Ishikawa (cell line): Measurements from ENCODE around the gene ATP6V1C2.

Experiments used
- CEBPB ChIP-seq: IDR thresholded peaks from 2 replicates; pipeline ENCODE4 v1.6.1; 2012
- CREB1 ChIP-seq: IDR thresholded peaks from 2 replicates; pipeline ENCODE4 v1.6.1; 2012; ENCODE audit warnings: low read depth
- EGR1 ChIP-seq: IDR thresholded peaks from 2 replicates; pipeline ENCODE4 v1.6.1; 2012
- EP300 ChIP-seq: IDR thresholded peaks from 2 replicates; pipeline ENCODE4 v1.6.1; 2012; ENCODE audit warnings: borderline replicate concordance
- FOXM1 ChIP-seq: IDR thresholded peaks from 2 replicates; pipeline ENCODE4 v1.6.1; 2012; ENCODE audit warnings: low read depth, borderline replicate concordance
- NFIC ChIP-seq: IDR thresholded peaks from 2 replicates; pipeline ENCODE4 v1.6.1; 2012
- RAD21 ChIP-seq: IDR thresholded peaks from 2 replicates; pipeline ENCODE4 v1.6.1; 2012; ENCODE audit warnings: low read depth
- TAF1 ChIP-seq: IDR thresholded peaks from 2 replicates; pipeline ENCODE4 v1.6.1; 2012; ENCODE audit warnings: low read depth, mild to moderate bottlenecking
- TCF12 ChIP-seq: IDR thresholded peaks from 2 replicates; pipeline ENCODE4 v1.6.1; 2012; ENCODE audit warnings: low read depth
- TEAD4 ChIP-seq: IDR thresholded peaks from 2 replicates; pipeline ENCODE4 v1.6.1; 2012
- YY1 ChIP-seq: IDR thresholded peaks from 2 replicates; pipeline ENCODE4 v1.6.1; 2012; ENCODE audit warnings: low read depth
- ZBTB7A ChIP-seq: IDR thresholded peaks from 2 replicates; pipeline ENCODE4 v1.6.1; 2012; ENCODE audit warnings: low read depth
- TF ChIP-seq, protein P1 (sequence below): IDR thresholded peaks from 2 replicates; pipeline ENCODE4 v1.6.1; 2012
- TF ChIP-seq, protein P2 (sequence below): IDR thresholded peaks from 2 replicates; pipeline ENCODE4 v1.6.1; 2012; ENCODE audit warnings: low read depth, mild to moderate bottlenecking
- TF ChIP-seq, protein P3 (sequence below): IDR thresholded peaks from 2 replicates; pipeline ENCODE4 v1.6.1; 2012

Gene ATP6V1C2

DNA sequence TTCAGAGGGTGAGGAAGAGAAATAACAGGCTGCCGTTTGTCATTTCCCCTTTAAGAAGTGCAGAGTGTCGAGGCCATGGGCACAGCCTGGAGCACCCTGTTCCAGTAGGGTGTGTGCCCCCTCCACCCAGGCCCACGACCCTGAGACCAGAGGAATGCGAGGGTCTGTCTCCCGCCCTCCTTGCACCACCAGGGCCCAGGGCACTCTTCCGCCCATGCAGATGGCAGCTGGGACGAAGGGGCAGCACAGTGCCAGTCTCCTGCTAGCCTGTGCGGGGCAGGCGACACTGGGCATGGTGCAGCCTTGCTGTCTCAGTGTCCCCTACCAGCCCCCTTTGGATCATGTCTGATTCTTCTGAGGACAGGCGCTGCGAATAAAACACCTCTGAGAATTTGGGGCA lies 106.9 kb downstream of the ATP6V1C2 start:
- TF ChIP-seq YY1 (no peak), NFIC (no peak), EGR1 (no peak), CEBPB (no peak), CREB1 (no peak), EP300 (no peak)
- TF ChIP-seq, protein P1, sequence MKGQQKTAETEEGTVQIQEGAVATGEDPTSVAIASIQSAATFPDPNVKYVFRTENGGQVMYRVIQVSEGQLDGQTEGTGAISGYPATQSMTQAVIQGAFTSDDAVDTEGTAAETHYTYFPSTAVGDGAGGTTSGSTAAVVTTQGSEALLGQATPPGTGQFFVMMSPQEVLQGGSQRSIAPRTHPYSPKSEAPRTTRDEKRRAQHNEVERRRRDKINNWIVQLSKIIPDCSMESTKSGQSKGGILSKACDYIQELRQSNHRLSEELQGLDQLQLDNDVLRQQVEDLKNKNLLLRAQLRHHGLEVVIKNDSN = no peak
- TF ChIP-seq, protein P2, sequence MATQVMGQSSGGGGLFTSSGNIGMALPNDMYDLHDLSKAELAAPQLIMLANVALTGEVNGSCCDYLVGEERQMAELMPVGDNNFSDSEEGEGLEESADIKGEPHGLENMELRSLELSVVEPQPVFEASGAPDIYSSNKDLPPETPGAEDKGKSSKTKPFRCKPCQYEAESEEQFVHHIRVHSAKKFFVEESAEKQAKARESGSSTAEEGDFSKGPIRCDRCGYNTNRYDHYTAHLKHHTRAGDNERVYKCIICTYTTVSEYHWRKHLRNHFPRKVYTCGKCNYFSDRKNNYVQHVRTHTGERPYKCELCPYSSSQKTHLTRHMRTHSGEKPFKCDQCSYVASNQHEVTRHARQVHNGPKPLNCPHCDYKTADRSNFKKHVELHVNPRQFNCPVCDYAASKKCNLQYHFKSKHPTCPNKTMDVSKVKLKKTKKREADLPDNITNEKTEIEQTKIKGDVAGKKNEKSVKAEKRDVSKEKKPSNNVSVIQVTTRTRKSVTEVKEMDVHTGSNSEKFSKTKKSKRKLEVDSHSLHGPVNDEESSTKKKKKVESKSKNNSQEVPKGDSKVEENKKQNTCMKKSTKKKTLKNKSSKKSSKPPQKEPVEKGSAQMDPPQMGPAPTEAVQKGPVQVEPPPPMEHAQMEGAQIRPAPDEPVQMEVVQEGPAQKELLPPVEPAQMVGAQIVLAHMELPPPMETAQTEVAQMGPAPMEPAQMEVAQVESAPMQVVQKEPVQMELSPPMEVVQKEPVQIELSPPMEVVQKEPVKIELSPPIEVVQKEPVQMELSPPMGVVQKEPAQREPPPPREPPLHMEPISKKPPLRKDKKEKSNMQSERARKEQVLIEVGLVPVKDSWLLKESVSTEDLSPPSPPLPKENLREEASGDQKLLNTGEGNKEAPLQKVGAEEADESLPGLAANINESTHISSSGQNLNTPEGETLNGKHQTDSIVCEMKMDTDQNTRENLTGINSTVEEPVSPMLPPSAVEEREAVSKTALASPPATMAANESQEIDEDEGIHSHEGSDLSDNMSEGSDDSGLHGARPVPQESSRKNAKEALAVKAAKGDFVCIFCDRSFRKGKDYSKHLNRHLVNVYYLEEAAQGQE = no peak
- TF ChIP-seq, protein P3, sequence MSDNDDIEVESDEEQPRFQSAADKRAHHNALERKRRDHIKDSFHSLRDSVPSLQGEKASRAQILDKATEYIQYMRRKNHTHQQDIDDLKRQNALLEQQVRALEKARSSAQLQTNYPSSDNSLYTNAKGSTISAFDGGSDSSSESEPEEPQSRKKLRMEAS = no peak

DNA sequence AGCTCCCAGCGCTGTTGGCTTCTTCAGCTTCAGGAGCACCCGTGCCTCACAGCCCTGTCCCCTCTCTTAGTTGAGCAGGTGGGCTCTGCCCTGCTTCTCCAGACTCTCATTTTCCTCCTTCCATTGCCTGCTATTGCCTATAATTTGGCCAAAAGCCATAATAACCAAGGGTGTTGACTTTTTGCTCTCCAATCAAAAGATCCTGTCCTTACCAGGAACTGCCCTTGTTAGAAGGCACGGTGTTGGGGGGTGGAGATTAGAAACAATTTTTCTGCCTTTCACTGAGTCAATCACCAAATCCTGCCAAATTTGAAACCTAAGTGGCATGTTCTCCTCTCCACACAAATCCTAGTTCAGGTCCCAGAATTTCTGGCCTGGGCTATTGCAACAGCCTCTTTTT lies 107.9 kb downstream of the ATP6V1C2 start:
- TF ChIP-seq TAF1 (no peak), EP300 (no peak), YY1 (no peak)

DNA sequence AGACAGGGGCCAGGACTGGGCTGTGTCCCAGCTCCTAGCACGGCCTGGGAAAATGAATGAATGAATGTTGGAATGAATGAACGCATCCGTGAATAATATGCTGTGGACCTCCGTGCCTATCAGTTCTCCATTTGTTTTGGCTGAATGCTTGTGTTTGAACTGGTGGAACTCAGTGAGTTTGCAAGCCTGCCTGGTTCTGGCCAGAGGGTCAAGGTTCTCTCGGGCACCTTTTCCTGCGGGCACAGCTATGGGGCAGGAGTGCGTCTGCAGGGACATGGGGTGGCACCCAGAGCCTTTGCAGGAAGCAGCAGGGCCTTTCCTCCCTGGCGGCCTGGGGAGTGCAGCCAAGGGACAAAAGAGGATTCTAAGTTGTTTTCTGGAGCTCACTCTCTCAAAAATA lies 108.8 kb downstream of the ATP6V1C2 start:
- TF ChIP-seq TAF1 (no peak), EP300 (no peak), YY1 (no peak), NFIC (no peak), EGR1 (no peak), TCF12 (no peak), TEAD4 (no peak), FOXM1 (no peak), CEBPB (no peak), ZBTB7A (no peak)
- TF ChIP-seq, protein P3 = no peak
- TF ChIP-seq, protein P1 = no peak

DNA sequence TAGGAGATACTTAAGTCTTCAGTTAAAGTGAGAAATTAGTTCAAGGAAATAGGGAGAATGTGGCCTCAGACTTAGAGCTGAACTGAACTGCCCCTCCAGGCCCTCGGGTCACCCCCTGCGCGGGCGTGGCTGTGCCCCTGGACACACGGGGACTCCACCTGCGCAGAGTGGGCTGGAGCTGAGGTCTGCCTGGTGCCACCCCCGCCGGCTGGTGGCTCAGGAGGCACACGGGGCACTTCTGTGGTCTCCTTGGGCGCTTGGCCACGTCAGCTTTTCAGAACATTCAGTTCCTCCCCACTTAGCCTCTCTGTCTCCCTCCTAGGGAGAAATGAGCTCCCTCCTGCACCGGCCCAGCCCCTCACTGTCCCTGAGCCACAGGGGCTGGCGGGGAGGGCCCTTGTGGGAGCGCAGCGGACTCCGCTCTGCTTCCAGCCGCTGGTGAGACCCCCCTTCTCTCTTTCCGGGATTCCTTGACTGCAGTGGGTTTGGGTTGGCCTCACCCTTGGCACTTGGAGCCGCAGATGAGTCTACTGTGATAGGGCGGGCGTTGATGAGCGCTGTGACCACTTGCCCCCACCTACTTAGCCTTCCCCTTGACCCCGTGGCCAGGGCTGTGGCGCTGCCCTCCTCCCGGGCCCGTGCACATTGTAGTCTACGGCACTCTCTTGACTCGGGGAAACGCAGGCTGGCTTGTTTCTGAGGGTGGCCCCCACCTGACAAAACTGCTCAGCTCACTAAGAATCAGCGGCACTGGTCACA lies 109.4 kb downstream of the ATP6V1C2 start:
- no peak for TF ChIP-seq RAD21
- TF ChIP-seq CREB1 = no peak
- no peak for TF ChIP-seq TEAD4
- no peak for TF ChIP-seq TCF12
- no peak for TF ChIP-seq YY1
- TF ChIP-seq, protein P3 = no peak
- no peak for TF ChIP-seq FOXM1
- TF ChIP-seq EGR1 = no peak
- no peak for TF ChIP-seq TAF1
- no peak for TF ChIP-seq ZBTB7A
- no peak for TF ChIP-seq CEBPB
- no peak for TF ChIP-seq EP300

DNA sequence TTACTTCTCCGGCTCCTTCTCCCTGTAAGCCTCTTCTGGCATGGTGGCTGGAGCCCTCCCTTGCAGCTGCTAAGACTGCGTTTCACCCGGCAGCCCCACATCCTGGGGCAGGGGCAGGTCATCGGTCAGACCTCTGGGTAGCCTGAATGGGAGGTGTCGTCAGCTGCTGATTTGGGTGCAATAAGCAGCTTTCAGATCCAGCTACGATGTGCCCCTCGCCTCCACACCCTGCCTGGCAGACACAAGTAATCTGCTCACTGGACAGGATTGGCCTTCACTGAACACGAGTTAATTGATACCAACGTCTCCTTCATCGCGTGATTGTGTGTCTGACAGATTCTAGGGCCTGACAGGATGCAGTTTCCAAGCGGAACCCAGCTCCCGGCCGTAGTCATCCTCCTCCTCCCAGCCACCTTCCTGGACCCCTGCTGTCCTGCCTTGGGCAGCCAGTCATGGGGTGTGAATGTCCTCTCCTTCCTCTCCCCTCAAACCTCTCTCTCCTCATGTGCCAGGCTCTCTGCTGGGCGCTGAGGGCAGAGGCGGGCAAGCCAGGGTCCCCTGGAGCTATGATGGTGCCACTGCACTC lies 110.1 kb downstream of the ATP6V1C2 start:
- TF ChIP-seq TAF1 (no peak), YY1 (no peak), CREB1 (no peak), CEBPB (no peak), ZBTB7A (no peak), RAD21 (no peak)
- TF ChIP-seq, protein P2 = no peak
- TF ChIP-seq, protein P3 = no peak
